ENCODE measurements around the gene PIK3R5. TPM values are rescaled to one million over a fixed set of nuclear protein-coding genes. Genes with fewer than 3 reads are reported as not detected.

Gene PIK3R5
- total RNA-seq, 1 experiment from 2014 or later: not detected

DNA sequence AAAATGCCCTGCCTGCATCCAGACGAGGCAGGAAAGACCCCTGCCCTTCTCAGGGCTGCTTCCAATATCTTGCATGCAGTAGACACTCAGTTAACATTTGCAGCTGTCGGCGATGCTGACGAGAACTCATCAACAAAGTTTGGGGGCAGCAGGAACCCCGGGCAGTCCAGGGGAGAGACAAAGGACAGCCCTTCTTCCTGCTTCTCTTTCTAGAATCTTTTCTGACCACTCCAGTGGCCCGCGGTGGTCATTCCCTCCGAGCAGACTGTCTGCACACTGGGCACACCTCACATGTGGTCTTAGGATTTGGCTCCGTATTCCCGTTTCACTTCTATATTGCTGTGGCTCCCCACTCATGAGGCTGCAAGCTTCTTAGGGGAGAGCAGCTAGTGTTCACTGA is 135.4 kb downstream of the PIK3R5 start:
- DNase-seq: no peak
- no peaks in the 10 kb centered on the region for H3K9me3 Mint-ChIP-seq (ENCODE audit: low read depth, unreplicated experiment)
- H3K27me3 Mint-ChIP-seq (ENCODE audit: unreplicated experiment): no peaks in the 10 kb centered on the region
- intact Hi-C loops (cut with micrococcal nuclease; ENCODE audit: unreplicated experiment): no loop called here
- peaks cover 4% of the 10 kb centered on the region for H3K36me3 Mint-ChIP-seq (ENCODE audit: insufficient read depth, unreplicated experiment)
- CTCF ChIA-PET: no interaction called here
- no TSS peak for BruUV-seq (replicated peaks)
- H3K4me3 Mint-ChIP-seq (ENCODE audit: low read depth, unreplicated experiment): no peak overlapping the region
- H3K4me1 Mint-ChIP-seq (ENCODE audit: low read depth, unreplicated experiment): no peaks in the 10 kb centered on the region
- H3K27ac Mint-ChIP-seq (ENCODE audit: unreplicated experiment): no peak overlapping the region
- TF ChIP-seq, protein P1, sequence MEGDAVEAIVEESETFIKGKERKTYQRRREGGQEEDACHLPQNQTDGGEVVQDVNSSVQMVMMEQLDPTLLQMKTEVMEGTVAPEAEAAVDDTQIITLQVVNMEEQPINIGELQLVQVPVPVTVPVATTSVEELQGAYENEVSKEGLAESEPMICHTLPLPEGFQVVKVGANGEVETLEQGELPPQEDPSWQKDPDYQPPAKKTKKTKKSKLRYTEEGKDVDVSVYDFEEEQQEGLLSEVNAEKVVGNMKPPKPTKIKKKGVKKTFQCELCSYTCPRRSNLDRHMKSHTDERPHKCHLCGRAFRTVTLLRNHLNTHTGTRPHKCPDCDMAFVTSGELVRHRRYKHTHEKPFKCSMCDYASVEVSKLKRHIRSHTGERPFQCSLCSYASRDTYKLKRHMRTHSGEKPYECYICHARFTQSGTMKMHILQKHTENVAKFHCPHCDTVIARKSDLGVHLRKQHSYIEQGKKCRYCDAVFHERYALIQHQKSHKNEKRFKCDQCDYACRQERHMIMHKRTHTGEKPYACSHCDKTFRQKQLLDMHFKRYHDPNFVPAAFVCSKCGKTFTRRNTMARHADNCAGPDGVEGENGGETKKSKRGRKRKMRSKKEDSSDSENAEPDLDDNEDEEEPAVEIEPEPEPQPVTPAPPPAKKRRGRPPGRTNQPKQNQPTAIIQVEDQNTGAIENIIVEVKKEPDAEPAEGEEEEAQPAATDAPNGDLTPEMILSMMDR (IDR thresholded peaks at IDR 0.05; ENCODE audit: unreplicated experiment): no peak

DNA sequence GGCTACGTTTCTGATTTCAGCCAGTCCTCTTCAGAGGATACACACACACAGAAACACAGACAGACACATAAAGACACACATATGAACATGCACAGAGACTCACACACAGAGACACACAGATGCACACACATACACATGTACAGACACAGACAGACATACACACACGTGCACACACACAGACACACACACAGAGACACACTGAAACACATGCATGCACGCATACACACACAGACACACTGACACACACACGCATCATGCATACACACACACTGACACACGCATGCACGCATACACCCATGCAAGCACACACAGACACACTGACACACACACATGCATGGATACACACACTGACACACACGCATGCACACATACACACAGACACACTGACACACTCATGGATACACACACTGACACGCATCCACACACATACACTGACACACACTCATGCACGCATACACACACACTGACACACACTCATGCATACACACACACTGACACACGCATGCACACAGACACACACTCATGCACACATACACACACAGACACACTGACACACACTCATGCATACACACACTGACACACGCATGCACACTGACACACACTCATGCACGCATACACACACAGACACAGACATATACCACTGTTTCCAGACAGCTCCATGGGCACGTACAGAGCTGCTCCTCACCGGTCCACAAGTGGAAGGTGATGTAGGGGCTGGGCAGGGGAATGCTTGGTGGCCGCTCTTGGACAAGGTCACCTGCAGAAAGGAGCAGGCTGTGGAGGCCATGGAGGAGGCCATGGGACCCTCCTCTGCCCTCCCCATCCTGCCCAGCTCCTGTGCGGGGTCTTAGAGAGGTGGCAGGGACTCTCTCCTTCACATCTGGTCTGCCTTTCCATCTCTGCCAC is 136.2 kb downstream of the PIK3R5 start:
- Mint-ChIP-seq H3K4me1 (ENCODE audit: low read depth, unreplicated experiment) (no peaks in the 10 kb centered on the region), H3K4me3 (ENCODE audit: low read depth, unreplicated experiment) (no peak overlapping the region), H3K27me3 (ENCODE audit: unreplicated experiment) (no peaks in the 10 kb centered on the region), H3K9me3 (ENCODE audit: low read depth, unreplicated experiment) (no peaks in the 10 kb centered on the region), H3K36me3 (ENCODE audit: insufficient read depth, unreplicated experiment) (peaks cover 4% of the 10 kb centered on the region), H3K27ac (ENCODE audit: unreplicated experiment) (no peak overlapping the region)
- DNase-seq: no peak
- CTCF ChIA-PET: no interaction called here
- TF ChIP-seq, protein P1 (IDR thresholded peaks at IDR 0.05; ENCODE audit: unreplicated experiment): no peak
- BruUV-seq (replicated peaks): no TSS peak
- intact Hi-C loops (cut with micrococcal nuclease; ENCODE audit: unreplicated experiment): no loop called here

Other genes with a start within 250 kb of the PIK3R5 start
- not detected in 2 replicates for gene CCDC42, start 220.9 kb downstream of the PIK3R5 start, total RNA-seq (2022)
- gene SPDYE4, start 207.2 kb downstream of the PIK3R5 start, total RNA-seq (2022): not detected in 2 replicates
- 0.21 and 0.44 TPM in 2 replicates for gene MFSD6L, start 166.3 kb downstream of the PIK3R5 start, total RNA-seq (2022)
- not detected in 2 replicates for gene PIK3R6, start 98.0 kb downstream of the PIK3R5 start, total RNA-seq (2022)
- gene NTN1, start 55.8 kb upstream of the PIK3R5 start, total RNA-seq (2022): 0.69 and 0.94 TPM in 2 replicates

Measured in Calu3 (cell line).